ENCODE results near the gene OR2T34.
"Not testable (repeated sequence)": the region's sequence is repeated elsewhere in the genome, so short reads cannot be mapped to it uniquely, and the experiment has no call there.

The OR2T34 gene, protein sequence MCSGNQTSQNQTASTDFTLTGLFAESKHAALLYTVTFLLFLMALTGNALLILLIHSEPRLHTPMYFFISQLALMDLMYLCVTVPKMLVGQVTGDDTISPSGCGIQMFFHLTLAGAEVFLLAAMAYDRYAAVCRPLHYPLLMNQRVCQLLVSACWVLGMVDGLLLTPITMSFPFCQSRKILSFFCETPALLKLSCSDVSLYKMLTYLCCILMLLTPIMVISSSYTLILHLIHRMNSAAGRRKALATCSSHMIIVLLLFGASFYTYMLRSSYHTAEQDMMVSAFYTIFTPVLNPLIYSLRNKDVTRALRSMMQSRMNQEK

DNA sequence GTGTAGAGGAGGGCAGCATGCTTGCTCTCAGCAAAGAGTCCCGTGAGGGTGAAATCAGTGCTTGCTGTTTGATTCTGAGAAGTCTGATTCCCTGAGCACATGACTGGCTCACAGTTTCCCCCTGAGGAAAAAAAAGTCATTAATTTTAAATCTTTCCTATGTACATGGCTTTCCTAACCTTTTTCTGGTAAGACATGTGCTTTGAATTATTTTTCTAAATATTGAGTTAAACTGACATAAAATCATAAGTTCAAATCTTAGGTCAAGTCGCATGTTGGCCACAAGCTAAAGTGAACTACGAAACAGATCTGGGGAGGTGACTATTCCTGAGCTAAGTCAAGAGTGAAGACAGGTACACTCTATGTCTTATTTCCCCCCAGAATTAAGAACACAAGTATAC is at the start of gene OR2T34:
Gene OR2T34 (minus strand): TSS at position 101 of the 400 bp plus-strand sequence. CDS start 0 bp downstream, at position 101.
- not testable (repeated sequence) for H3K4me3 ChIP-seq, H3K27ac ChIP-seq

DNA sequence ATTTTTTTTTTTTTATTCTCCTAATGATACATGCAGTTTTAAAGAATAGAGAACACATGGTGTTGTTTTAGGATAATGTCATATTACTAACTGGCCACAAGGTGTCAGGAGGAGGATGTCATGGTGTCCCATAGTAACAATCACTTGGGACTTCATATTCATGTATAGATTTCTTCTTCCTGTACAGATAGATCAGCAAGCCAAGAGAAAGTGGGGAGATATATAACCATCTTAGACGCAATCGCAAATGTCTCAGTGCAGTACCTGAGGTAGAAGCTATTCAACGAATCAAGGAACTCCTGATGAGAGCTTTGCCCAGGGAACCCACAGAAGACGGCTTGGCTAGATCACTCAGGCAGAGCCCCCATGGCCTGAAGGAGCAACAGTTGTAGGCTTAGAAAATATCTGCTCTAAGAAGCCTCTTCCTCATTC is 48.0 kb upstream of the OR2T34 start:
- no peak overlapping the region for H3K27ac ChIP-seq
- H3K4me3 ChIP-seq, result no peak overlapping the region

DNA sequence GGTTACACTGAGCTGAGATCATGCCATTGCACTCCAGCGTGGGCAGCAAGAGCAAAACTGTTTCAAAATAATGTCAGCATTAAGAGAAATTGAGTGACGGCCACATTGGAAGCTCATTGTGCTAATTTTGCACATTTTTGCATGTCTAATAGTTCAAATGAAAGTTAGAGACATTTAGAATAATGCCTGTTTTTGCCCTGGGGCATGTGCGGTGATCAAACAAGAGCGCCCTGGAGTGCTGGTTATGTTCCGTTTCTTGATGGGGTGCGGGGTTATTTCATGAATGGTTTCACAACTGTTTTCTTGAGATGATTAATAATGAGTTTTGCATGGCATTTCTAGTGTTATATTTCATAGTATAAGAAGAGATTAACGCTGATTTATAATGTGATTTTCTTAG is 47.2 kb upstream of the OR2T34 start:
- no peak overlapping the region for H3K27ac ChIP-seq
- no peak overlapping the region for H3K4me3 ChIP-seq

DNA sequence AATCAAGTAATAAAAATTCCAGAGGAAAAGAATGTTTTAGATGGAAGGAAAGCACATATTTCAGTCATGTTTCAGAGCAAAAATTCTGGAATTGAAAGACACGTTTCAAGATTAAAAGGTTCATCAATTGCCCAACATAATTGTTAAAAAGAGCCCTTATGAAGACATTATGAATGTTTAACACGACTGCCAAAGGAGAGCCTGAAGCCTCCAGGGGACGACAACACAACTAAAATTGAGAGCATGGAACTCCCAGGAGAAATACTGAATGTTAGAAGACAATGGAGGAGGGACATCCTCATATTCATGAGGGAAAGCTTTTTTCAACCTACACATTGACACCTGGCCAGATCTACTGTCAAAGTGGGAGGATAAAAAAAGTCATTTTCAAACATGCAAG is 44.3 kb upstream of the OR2T34 start:
- Histone ChIP-seq H3K4me3 (no peak overlapping the region), H3K27ac (no peak overlapping the region)

DNA sequence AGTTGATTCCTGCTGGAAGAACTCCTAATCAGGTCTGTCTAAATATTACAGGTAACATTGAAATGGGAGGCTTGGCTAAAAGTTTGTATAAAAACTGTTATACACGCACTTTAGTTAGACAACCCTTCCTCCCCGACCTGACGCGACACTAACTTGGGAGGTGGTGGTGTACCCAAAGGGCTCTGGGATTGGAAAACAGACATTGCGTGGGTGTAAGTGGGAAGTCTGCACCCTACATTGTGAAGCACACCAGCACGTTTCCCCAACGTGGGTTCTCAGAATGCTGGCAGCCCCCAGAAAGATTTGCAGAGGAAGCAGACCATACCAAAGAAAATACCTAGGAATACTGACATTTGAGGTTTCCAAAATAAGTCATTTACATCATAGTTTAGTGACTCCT is 43.6 kb upstream of the OR2T34 start:
- Histone ChIP-seq H3K27ac (no peak overlapping the region), H3K4me3 (no peak overlapping the region)

DNA sequence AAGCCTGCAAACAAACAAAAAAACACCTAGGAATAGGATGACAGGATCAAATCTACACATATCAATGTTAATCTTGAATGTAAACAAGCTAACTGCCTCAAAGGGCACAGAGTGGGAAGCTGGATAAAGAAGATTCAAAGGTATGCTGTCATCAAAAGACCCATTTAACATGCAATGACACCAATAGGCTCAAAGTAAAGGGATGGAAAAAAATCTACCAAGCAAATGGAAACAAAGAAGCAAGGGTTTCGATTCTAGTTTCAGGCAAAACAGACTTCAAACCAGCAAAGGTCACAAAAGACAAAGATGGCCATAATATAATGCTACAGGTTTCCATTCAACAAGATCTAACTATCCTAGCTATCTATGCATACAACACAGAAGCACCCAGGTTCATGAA is 39.2 kb upstream of the OR2T34 start:
- no peak overlapping the region for H3K4me3 ChIP-seq
- H3K27ac ChIP-seq, result no peak overlapping the region

DNA sequence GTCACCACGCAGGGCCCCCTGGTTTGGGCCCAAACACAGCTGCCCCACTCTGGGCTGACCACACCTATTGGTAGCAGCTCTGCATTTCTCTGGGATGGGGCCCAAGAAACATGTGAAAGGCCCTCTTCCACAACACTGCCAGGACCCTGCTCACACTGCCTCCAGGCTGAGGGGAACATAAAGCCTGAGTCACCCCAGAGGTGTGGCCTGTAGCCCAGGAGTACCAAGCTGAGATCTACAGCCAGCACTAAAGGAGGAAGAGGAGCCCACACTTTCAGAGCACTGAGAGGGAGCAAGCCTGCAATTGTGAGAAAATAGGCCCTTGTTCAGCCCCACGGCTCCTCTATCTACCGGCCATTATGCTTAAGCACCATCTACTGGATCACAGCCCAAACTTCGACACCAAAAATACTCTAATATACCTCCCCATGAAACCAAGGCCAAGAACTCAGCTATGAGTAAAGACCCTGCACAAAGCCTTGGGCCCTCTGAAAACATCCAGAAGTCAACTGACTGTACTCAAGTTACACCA is 37.4 kb upstream of the OR2T34 start:
- H3K27ac ChIP-seq, result no peak overlapping the region
- no peak overlapping the region for H3K4me3 ChIP-seq

DNA sequence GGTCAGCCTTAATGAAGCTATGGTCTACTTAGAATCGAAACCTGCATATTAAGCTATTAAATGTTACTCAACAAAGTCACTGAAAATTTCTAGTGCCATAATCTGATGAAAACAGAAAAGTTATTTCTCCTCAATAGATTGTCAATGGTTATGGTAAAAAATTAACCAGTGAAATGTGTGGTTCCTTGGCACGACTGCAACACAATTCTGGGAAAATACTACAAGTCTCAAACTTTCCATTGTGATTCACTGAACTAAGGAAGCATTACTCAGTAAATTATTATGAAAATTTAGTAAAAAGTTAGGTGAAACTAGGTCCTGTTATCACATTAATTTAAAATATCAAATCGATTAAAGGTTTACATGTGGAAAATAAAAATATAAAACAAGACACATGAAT is 35.7 kb upstream of the OR2T34 start:
- H3K4me3 ChIP-seq, result no peak overlapping the region
- H3K27ac ChIP-seq, result no peak overlapping the region

DNA sequence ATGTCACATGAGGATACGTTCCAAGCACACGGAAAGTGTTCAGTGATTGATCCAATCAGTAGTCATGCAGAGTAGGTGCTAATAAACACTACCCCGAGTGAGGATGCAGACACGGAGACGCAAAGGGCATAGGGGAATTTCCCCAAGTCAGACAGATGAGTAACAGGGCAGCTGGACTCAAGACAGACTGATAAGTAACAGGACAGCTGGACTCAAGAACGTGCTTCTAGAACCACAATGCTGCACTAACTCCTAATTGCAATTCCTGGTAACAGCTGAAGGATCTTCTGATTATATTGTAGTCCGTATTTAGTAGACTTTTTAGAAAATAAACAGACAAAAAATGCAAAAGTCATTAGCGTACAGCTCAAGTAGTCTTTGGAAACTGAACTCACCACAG is 24.8 kb upstream of the OR2T34 start:
- Histone ChIP-seq H3K4me3 (no peak overlapping the region), H3K27ac (no peak overlapping the region)

DNA sequence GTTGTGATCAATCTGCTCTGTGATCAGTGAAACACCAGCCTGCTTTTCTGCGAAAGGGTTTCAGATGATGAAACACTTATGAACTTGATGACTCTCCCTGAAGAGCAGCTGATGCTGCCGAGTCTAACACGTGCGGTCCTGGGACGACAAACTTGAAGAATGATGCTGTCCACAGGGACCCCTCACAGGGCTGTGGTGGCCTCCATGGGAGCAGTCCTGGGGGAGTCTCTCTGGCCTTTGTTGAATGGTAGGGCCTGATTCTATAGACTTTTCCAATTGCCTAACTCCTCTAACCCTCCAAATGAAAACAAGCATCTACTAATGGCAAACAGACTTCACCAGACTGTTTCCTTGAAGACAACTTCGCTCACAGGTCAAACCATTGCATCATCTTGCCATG is 23.0 kb upstream of the OR2T34 start, which contains the start of gene OR2T10:
Gene OR2T10 (minus strand): TSS at position 112 of the 400 bp plus-strand sequence. CDS start 3,932 bp downstream, outside the sequence.
- no peak within 1 kb of the TSS for H3K27ac ChIP-seq
- H3K4me3 ChIP-seq, result no peak within 1 kb of the TSS

DNA sequence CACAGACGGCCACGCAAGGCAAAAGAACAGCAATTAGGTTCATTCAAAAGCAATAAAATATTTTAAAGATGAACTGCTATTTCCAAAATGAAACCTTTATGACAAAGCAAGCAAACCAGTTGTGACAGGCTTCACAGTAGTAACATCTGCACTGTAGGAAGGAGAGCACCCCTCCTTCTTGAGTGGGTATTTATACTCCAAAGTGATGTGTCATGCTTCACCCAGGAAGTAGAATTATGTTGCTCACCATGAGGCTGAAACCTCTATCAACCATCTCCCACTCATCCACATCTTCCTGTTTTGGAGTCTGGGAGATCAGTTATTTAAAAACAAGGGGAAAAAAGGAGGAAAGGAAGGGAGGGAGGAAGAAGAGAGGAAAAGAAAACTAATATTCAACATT is 22.1 kb upstream of the OR2T34 start:
- no peak overlapping the region for H3K27ac ChIP-seq
- no peak overlapping the region for H3K4me3 ChIP-seq

DNA sequence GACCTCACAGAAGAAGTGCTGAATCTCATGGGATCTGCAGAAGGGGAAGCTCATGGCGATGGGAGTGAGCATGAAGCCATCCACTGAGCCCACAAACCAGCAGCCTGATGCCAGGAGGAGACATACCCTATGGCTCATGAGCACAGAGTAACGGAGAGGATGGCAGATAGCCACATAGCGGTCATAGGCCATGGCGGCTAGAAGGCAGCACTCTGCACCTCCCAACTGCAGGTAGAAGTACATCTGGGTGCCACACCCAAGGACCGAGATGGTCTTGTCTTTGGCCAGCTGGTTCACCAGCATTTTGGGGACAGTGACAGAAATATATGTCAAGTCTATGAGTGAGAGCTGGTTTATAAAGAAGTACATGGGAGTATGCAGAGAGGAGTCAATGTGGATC is 18.7 kb upstream of the OR2T34 start:
- no peak overlapping the region for H3K27ac ChIP-seq
- no peak overlapping the region for H3K4me3 ChIP-seq

DNA sequence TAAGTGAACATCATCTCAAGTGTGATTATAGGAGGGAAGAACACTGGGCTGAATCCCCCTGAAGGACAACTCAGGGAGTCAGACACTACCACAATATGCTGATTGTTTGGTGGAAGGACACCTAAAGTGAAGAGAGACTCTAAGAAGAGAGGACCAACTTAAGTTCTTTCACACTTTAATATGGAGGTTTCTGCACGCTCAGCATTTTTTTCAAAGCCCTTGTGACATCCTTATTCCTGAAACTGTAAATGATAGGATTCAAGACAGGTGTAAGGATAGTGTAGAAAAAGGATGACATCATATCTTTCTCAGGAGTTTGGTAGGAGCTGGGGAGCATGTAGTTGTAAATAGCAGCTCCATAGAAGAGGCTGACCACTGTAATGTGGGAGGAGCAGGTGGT is 18.1 kb upstream of the OR2T34 start:
- H3K27ac ChIP-seq, result no peak overlapping the region
- no peak overlapping the region for H3K4me3 ChIP-seq

DNA sequence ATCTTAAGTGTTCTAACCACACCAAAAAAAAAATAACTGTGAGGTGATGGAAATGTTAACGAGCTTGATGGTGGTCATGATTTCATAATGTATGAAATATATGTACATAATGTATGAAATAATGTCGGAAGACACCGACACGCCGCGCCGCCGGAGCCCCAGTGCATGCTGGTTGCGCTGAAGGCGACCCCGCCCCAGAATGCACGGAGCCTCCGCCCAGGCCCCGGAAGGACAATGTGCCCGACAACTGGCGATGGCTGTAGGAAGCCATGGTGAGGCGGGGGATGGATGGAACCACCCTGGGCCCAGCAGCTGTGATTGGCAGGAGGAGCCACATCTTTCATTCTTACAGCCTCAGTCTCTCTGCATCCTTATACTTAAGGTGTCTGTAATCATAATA is 15.5 kb upstream of the OR2T34 start:
- Histone ChIP-seq H3K4me3 (no peak overlapping the region), H3K27ac (no peak overlapping the region)

DNA sequence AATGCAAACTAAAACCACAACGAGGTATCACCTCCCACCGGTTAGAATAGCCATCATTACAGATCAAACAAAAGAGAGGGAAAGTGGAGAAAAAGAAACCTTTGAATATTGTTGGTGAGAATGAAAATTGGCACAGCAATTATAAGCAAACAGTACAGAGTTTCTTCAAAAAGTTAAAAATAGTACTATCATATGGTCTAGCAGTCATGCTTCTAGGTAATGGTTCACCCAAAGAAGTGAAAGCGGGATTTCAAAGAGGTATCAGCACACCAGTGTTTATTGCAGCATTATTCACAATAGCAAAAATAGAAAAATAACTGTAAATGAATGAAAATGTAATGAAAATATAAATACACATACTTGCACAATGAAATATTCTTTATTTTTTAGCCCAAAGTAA is 14.8 kb upstream of the OR2T34 start:
- H3K27ac ChIP-seq, result no peak overlapping the region
- H3K4me3 ChIP-seq, result no peak overlapping the region

DNA sequence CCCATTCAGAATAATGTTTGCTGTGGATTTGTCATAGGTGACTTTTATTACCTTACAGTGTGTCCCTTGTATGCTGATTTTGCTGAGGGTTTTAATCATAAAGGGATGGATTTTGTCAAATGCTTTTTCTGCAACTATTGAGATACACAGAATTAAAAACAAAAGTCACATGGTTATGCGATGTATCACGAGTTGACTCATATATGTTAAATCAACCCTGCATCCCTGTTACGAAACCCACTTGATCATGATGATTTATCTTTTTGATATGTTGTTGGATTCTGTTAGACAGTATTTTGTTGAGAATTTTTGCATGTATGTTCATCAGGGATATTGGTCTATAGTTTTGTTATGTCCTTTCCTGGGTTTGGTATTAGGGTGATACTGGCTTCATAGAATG is 10.7 kb upstream of the OR2T34 start:
- Histone ChIP-seq H3K27ac (no peak overlapping the region), H3K4me3 (no peak overlapping the region)

DNA sequence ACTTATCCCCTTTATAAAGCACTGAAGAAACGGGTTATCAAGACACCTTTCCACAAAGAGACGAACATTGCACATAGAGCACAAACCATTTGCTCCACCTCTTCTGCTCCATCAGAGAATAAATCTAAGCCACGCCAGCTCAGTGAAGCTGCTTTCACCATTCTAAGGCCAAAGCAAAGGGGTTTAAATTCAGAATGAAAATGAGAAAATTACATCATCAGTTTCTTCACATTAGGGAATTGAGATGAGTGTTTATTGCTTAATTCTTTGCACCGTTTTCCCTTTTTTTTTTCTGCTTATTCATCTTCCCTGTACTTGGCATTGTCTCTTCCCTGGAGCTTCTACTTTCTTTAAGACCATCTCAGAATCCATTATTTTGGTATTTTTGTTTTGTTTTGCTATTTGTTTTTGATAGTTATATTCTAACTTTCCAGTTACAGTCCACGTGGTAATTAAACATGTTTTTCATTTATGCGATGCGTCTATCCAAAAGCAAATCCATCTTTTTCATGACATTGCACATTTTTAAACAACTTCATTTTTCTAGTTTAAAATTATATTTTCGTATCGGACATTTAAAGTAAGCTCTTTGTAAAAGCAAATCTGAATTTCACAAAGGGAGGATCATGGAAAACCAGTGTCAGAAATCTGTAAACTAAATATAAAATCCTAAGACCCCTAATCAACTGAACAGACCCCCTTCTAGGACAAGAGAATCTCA is 1.9 kb upstream of the OR2T34 start:
- H3K27ac ChIP-seq, result no peak overlapping the region
- no peak overlapping the region for H3K4me3 ChIP-seq

DNA sequence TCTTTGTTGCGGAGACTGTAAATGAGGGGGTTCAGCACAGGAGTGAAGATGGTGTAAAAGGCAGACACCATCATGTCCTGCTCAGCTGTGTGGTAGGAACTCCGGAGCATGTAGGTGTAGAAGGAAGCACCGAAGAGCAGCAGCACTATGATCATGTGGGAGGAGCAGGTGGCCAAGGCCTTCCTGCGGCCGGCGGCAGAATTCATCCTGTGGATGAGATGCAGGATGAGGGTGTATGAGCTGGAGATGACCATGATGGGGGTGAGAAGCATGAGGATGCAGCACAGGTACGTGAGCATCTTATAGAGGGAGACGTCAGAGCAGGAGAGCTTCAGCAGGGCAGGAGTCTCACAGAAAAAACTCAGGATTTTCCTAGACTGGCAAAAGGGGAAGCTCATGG is 701 bp downstream of the OR2T34 start:
- H3K4me3 ChIP-seq, H3K27ac ChIP-seq: not testable (repeated sequence)

DNA sequence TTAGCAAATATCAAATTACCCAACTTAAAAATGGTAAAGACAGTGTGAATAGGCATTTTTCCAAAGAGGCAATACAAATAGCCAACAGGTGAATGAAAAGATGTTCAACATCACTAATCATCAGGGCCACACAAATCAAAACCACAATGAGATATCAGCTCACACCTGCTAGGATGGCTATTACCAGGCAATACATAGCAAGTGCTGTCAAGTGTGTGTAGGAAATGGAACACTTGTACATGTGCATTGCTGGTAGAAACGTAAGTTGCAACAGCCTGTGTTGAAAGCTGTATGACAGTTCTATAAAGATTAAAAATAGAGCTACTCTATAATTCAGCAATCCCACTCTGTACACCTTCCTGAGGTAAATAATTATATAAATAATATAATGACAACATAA is 2.5 kb downstream of the OR2T34 start:
- not testable (repeated sequence) for H3K27ac ChIP-seq, H3K4me3 ChIP-seq

DNA sequence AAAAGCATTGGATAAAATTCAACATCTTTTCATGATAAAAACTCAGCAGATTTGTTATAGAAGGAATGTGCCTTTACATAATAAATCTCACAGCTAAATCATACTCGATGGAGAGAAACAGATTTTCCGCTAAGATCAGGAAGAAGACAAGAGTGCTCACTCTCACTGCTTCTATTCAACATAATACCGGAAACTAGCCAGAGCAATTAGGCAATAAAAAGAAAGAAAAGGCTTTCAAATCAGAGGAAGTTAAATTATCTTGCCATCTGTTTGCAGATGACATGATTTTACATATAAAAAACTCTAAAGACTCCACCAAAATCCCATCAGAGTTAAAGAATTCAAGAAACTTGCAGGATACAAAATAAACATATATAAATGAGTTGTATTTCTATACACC is 3.7 kb downstream of the OR2T34 start:
- not testable (repeated sequence) for H3K27ac ChIP-seq

DNA sequence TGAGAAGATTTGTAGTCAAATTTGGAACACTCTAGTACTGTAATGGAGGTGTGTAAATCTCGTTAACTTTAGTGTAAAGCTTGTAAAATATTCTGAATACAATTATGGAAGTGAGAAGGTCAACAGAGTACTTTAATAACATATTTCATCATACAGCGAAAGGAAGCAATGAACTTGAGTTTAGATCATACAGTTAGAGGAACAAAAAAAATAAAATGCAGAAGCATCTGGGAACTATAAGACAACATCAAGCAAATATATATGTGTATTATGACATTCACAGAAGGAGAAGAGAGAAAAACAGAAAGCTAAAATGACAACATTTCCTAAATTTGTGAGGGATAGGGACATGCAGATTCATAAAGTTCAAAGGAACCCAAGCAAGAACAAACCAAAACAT is 5.5 kb downstream of the OR2T34 start:
- not testable (repeated sequence) for H3K27ac ChIP-seq, H3K4me3 ChIP-seq

More for the DNA sequence above, 3.7 kb downstream of the OR2T34 start:
- H3K4me3 ChIP-seq, result not testable (repeated sequence)
